Medulla oblongata (tissue), 1 donor: ENCODE data around the gene SNX17.
"Not testable (repeated sequence)": the region's sequence is repeated elsewhere in the genome, so short reads cannot be mapped to it uniquely, and the experiment has no call there.

ENCODE experiments used
- DNase-seq: peaks from one replicate; pipeline ENCODE4 v3.0.0-alpha.2; 2015; ENCODE audit errors: extremely low spot score

Gene SNX17, protein sequence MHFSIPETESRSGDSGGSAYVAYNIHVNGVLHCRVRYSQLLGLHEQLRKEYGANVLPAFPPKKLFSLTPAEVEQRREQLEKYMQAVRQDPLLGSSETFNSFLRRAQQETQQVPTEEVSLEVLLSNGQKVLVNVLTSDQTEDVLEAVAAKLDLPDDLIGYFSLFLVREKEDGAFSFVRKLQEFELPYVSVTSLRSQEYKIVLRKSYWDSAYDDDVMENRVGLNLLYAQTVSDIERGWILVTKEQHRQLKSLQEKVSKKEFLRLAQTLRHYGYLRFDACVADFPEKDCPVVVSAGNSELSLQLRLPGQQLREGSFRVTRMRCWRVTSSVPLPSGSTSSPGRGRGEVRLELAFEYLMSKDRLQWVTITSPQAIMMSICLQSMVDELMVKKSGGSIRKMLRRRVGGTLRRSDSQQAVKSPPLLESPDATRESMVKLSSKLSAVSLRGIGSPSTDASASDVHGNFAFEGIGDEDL

DNA sequence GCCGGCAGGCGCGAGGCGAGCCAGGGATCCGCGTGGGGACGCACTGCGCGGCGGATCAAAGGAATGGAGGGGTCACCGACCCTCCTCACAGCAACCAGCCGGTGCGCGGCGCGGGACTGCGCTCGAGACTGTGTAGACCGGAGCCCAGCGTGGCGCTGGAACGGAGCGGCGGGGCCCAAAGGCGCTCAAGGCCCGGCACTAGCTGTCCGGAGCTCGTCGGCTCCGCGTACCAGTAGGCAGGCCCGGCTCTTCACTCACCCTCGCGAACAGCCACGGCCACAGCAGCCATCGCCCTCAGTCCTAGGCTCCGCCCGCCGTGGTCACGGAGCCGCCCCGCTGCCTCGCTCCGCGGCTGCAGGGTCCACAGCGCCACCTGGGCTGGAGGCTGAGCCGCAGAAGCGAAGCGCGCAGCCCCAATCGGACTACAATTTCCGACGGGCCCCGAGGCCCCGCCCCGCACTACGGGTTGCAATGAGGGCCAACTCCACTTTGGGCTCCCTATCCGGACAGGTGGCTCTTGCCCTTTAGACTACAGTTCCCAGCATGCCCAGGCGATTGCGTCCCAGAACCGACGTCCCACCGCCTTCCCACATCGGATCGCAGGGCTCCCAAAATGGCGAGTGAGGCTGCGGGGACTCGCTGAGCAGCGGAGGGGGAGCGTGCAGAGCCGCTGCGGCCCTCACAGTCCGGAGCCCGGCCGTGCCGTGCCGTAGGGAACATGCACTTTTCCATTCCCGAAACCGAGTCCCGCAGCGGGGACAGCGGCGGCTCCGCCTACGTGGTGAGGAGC is at the start of gene SNX17, which contains the start of gene EIF2B4:
Gene SNX17, plus strand, starts transcription at position 591 of the 790 bp plus-strand sequence. Its CDS starts 128 bp downstream, at position 719.
Gene EIF2B4, minus strand, starts transcription at position 313 of the 790 bp plus-strand sequence. Its CDS starts 24 bp downstream, at position 289.
- peak; percentile 99 for DNase-seq

- no peak for DNase-seq
Observed at GRCh38 chr2:27320958-27321543, 49.4 kb upstream of the SNX17 start.

GRCh38 chr2:27322301-27322765 is 48.1 kb upstream of the SNX17 start:
- DNase-seq = no peak

DNA sequence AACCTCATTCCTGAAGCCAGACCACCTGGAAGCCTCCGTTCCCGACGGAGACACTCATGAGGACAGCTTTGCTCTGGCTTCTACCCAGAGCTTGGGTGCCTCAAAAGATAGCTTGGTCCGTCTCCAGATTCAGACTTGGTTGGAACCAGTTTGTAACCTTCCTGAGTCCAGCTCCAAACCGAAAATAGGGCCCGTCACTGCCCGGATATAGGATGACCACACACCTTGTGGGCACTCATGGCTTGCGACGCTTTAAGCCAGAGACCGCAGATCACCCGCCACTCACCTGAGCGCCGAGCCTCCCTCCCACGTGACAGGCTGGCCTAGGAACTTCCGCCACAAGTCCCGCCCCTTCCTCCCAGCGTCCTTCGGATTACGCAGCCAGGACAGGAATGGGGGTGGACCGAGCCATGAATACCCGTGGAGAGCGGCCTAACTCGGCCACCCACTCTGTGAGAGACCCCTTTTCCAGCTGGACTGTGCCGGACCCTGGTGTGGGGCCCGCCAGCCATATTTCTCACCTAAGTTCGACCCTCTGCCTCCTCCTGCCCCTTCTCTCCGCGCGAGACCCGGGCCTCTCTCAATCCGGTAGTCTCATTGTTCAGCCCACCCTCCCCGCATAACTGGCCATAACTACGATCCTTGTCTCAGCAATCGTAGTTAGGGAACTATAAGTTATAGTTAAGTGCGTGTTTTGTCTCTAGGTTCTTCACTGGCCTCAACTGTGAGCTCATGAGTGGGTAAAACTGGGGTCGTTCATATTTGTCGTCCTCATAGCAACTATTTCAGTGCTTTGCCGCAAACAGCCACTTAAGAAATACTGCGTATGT is 47.4 kb upstream of the SNX17 start, which contains the start of gene MPV17:
Gene MPV17, minus strand, starts transcription at position 332 of the 830 bp plus-strand sequence. CDS start 580 bp downstream, outside the sequence.
- DNase-seq = peak; percentile 96

DNA sequence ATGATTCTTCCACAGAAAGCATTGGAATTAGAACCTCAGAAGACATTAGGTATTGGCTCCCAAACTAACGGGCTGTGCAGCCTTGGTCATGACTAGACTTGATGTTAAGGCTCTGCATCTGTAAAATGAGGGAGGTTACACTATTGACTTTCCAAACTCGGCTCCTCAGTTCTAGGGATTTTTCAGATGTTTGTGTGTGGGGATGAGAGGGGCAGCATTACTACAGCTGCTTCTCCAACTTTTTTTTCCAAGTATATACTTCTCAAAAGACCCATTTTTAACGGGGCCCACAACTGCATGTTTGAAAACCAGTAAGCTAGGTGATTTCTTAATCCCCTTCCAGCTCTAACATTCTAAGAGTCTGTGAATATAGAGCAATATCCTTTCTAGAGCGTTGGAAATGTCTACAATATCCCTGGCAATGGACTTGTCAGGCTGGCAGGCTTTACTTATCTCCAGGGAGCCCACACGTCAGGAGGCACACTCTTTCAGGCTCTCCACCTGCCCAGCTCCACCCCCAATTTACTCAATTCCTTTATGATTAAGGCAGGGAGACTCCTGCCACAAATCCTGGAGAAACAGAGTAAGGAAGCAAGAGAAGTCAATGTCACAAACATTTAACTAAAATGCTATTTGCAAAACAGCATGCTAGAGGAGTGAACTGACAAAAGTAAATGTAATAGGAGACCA is 46.7 kb upstream of the SNX17 start:
- DNase-seq = peak; percentile 7

- no peak for DNase-seq
Observed at GRCh38 chr2:27324720-27325119, 45.7 kb upstream of the SNX17 start.

DNA sequence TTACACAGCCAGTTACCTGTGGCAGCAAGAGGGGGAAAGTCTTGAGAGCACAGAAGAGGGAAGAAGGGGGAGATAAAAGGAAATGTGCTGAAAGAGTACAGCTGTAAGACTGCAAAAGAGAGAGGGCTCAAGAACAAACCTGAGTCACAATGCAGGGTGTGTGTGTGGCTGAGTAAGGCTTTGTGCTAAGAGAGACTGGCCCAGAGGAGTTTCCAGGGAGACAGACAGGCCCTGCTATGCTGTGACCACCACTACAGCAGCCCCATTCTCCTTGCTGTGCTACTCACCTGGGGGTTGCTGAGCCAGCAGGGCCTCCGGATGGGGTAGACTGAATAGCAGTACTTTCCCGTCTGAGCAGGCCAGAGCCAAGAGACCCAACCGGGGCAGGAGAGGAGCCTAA is 35.1 kb upstream of the SNX17 start:
- no peak for DNase-seq

DNA sequence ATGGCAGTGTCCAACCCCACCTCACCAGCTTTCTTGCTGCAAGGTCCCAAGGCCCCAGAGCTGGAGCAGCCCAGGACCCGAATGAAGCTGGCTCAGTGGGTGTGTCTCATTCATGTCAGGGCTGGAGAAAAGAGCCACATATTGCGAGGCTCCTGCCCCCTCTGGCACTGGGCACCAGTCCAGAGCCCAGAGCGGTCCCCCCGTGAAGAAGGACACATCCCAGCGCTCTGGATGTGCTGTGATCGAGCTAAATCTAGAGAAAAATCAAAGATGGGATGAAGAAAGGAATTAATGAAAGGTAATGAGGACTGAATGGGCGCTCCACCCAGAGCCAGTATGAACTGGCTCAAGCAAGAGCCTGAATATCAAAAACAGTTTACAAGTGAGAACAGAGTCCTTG is 34.2 kb upstream of the SNX17 start:
- DNase-seq = no peak

DNA sequence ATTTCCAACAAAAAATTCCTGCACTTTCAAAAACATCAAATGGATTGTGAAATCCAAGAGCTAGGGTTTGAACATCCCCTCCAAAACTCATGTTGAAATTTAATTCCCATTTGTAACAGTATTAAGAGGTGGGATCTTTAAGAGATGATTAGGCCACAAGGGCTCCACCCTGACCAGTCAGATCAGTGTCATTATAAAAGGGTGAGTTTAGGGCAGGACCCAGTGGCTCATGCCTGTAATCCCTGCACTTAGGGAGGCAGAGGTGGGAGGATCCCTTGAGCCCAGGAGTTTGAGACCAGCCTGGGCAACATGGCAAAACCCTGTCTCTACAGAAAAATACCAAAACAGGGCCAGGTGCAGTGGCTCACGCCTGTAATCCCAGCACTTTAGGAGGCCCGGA is 22.8 kb upstream of the SNX17 start:
- no peak for DNase-seq

DNA sequence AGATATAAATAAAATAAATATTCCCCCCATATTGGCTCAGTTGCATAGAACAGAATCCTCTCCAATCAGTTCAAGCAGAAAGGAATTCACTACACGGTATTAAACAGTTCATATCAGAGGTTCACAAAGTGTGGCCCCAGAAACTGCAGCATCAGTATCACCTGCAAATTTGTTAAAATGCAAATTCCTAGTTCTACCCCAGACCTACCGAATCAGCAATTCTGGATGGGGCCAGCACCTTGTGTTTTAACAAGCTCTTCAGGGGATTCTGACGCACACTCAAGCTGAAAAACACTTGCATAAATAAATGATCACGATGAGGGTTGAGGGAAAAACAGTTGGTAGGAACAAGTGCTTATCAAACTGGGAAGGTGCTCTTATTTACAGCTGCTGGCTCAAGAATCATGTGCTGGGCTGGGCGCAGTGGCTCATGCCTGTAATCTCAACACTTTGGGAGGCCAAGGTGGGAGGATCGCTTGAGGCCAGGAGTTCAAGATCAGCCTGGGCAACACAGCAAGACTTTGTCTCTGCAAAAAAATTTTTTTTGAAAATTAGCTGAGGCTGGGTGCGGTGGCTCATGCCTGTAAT is 20.2 kb upstream of the SNX17 start:
- no peak for DNase-seq

DNA sequence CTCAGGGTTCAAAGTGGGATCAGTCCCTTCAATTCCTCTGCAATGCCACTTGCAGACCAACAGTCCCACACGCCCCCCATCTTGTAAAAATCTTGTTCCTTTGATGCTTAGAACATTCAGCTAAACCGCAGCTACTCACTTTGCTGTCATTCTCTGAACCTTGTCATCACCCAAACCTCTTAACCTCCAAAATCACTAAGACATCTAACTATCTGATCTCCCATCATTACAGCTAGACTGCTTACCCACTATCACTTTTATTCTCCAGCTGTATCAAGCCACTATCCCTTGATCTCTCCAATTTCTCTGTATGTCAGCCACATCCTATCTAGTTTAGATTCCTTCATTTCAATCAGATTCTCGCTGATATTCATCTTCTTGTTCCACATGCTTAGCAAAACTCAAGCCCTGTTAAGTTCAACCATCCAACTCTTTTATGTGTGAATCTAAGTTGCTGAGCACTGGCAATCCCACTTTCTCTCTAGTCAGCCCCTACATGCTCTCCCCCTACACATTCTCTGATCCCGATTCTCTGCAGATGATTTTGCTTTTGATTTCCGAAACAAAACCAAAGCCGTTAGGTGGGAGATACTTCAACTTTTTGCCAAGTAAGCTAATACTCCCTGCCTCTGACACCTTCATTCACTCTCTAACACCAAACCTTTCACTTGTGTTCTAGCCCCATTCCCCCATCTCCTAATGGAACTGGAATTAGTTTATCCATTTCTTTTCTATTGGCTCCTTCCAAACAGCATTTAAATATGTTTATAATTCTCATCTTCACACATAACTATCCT is 18.4 kb upstream of the SNX17 start:
- DNase-seq = no peak

GRCh38 chr2:27353386-27353761 is 17.0 kb upstream of the SNX17 start:
- DNase-seq = not testable (repeated sequence)

DNA sequence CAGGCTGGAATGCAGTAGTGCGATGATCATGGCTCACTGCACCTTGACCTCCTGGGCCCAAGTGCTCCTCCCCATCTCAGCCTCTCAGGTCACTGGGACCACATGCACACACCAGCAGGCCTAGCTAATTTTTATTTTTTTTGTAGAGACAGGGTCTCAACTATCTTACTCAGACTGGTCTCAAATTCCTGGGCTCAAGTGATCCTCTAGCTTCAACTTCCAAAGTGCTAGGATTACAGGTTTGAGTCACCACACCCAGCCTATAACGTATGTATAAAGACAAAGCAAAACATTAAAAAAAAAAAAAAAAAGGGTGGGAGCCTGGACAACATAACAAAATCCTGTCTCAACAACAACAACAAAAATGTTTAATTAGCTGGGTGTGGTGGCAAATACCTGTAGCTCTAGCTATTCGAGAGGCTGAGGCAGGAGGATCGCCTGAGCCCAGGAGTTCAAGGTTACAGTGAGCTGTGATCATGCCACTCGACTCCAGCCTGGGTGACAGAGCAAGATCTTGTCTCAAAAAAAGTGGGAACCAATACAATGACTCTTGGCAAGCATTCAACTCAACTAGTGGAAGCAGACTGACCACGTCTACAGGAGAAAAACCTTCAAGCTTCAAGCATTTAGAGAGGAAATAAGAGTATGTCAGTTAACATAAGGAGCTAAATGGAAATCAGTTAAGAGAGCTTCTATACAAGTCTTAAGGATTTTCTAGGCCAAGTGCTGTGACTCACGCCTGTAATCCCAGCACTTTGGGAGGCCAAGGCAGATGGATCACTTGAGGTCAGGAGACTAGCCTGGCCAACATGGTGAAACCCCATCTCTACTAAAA is 16.4 kb upstream of the SNX17 start:
- no peak for DNase-seq

DNA sequence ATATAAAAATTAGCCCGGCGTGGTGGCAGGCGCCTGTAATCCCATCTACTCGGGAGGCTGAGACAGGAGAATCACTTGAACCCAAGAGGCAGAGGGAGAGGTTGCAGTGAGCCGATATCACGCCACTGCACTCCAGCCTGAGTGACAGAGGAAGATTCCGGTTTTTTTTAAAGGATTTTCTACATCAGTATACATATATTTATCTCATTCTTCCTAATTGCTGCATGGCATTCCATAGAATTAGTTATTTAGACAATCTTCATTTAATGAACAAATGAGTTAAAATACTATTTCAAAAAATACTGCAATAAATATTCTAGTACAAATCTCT is 15.9 kb upstream of the SNX17 start:
- DNase-seq = no peak

DNA sequence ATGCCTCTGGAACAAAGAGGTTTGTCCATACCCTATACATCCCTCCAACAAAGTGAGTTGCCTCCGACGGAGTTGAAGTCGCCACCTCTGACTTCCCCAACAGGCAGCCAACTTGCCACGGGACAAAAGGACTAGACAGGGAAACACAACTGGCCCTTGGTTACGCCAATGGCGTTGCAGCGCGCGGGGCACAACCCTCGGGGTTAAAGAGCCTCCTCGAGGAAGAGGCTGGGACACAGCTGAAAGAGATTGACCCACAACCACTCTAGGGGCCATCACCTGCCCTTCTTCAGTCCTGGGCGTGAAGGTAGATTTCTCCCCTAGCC is 14.4 kb upstream of the SNX17 start:
- peak; percentile 38 for DNase-seq

DNA sequence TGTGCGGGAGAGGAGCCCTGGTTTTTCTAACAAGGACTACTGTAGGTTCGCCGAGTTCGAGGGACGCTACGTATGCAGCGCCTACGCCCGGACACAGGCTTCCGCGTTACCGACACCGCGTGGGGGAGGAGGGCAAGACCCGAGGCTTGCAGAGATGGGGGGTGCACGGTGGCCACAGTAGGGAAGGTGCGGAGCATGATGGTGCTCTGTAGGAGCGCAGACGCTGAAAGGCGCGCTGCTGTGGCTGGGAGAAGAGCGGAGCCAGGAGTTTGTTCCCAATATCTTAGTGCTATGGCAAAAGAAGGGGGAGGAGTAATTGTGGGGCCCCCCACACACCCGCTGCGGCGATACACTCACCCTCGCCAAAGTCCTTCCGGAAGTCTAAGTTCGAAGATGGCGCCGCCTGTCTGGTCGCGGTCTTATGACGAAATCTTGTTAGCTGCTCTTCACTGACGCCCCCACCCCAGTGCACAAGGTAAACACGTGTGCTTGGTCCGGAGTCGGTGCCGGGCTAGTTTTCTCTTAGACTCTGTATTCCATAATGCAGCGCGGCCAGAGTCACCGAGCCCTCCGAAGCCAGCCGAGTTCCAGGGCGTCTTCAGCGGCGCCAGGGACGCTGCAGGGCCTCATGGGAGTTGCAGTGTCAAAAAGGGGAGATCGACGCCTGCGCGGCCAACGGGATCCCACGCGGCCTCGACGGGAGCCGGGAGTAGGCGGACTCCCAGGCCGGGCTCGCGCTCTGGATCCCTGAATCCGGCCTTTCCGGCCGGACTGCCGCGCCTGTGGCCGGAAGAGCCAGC is 13.8 kb upstream of the SNX17 start, which contains the start of gene GTF3C2:
Gene GTF3C2, minus strand, starts transcription at position 383 of the 800 bp plus-strand sequence. CDS start 13,210 bp downstream, outside the sequence.
- peak; percentile 99 for DNase-seq

- no peak for DNase-seq
Observed at GRCh38 chr2:27362678-27363420, 7.6 kb upstream of the SNX17 start.
